Fibroblast of villous mesenchyme (primary cell): ENCODE data around the gene FAM237B. TPM values are rescaled to one million over a fixed set of nuclear protein-coding genes. Genes with fewer than 3 reads are reported as not detected.
A peak's percentile ranks its signal among the peaks of the same experiment; 100 is the strongest.
"Not testable (repeated sequence)": the region's sequence is repeated elsewhere in the genome, so short reads cannot be mapped to it uniquely, and the experiment has no call there.

Experiments
- DNase-seq: peaks from one replicate; pipeline ENCODE4 v3.0.0-alpha.2; 2010; ENCODE audit warnings: low read depth
- H3K4me3 ChIP-seq: 2 replicates; pipeline ENCODE4 v1.5.1; 2011; ENCODE audit warnings: low read depth, mild to moderate bottlenecking, low read length
- total RNA-seq: library from RNA; depleted of rRNA; stranded (reverse); fragments of >200 nt; gene quantifications from 2 replicates; pipeline ENCODE4 v1.2.3, GENCODE V29; 2012
- TF ChIP-seq, protein P1 (sequence below): IDR thresholded peaks from 2 replicates; pipeline ENCODE4 v1.5.1; 2012; ENCODE audit warnings: low read depth, mild to moderate bottlenecking, low read length; ENCODE audit not compliant: insufficient read depth

The FAM237B gene
- not detected in 2 replicates for total RNA-seq

DNA sequence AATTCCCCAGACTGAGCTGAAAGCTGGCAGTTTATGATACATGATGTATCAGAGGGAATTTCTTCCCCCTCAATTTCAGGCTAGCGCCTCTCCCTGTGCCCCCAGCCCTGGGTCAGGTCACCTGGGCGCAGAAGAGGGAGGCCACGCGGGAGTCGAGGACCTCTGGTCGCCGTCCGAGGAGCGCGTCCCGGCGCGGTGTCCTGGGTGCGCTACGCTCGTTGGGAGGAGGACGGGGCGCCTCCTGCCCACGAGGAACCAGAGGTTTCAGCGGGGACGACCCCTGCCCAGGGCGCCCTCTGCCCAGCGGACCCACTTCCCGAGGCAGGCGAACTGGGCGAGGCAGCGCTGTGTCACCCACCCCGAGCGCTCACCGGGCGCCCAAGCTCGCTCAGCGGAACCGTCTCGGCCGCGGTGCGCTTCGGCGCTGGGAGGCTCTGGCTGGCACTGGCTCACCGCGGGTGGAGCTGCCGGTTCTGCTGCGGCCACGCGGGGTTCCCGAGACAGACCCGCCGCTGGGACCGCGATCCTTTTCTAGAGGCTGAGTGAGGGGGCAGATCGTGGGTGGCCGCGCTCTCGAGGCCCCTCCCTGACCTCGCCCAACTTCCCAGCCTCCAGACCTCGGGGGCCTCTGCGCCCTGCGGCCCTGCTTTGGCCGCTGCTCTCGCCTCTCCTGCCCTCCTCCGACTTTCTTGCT, at the start of gene FAM237B:
TSS of gene FAM237B (minus strand) at position 504 of the 694 bp plus-strand sequence. CDS start 1,556 bp downstream, outside the sequence.
- peak; percentile 10 for DNase-seq

DNA sequence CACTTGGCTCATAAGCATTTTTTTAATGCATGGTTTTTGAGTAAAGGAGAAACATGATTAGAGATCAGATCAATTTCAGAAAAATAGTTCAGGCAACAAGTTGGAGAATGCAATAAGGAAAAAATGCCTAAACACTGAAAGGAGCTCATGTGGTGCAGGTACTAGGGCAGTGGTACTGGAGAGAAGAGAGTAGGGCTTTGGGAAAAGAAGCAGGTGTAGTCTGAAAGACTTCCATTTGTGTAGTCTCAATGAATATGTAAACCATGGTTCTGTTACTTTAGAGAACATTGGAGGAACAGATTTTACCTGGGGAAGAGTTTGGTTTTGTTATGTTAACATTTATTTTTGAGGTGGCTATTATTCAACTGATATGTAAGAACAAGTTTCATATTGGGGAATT, 30.9 kb upstream of the FAM237B start:
- TF ChIP-seq, protein P1, sequence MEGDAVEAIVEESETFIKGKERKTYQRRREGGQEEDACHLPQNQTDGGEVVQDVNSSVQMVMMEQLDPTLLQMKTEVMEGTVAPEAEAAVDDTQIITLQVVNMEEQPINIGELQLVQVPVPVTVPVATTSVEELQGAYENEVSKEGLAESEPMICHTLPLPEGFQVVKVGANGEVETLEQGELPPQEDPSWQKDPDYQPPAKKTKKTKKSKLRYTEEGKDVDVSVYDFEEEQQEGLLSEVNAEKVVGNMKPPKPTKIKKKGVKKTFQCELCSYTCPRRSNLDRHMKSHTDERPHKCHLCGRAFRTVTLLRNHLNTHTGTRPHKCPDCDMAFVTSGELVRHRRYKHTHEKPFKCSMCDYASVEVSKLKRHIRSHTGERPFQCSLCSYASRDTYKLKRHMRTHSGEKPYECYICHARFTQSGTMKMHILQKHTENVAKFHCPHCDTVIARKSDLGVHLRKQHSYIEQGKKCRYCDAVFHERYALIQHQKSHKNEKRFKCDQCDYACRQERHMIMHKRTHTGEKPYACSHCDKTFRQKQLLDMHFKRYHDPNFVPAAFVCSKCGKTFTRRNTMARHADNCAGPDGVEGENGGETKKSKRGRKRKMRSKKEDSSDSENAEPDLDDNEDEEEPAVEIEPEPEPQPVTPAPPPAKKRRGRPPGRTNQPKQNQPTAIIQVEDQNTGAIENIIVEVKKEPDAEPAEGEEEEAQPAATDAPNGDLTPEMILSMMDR: no peak
- DNase-seq: no peak

More for the DNA sequence above, at the start of gene FAM237B:
- TF ChIP-seq, protein P1: no peak
- H3K4me3 ChIP-seq: peak within 1 kb of the TSS; percentile 21

DNA sequence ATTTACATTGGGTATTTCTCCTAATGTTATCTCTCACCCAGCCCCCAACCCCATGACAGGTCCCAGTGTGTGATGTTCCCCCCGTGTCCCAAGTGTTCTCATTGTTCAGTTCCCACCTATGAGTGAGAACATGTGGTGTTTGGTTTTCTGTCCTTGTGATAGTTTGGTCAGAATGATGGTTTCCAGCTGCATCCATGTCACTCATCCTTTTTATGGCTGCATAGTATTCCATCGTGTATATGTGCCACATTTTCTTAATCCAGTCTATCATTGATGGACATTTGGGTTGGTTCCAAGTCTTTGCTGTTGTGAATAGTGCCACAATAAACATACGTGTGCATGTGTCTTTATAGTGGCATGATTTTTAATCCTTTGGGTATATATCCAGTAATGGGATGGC, 28.9 kb upstream of the FAM237B start:
- not testable (repeated sequence) for H3K4me3 ChIP-seq, DNase-seq

More for the DNA sequence above, 30.9 kb upstream of the FAM237B start:
- no peak overlapping the region for H3K4me3 ChIP-seq

DNA sequence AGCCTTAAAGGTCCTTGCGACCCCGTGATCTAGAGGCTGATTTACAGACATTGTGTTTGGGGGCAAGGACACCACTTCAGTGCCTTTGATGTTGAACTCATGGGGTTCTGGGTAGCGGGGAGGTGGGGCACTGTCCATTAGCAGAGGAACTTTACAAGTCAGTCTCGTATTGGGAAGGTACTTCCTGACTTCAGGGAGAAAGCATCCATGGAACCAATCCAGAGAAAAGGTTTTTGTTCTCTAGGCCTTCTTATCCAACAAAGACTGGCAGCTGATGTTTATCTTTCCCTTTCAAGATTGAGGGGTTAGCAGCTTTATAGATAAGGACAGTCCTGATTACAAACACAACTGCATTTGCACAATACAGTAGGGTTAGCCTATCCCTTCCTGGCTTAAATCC, 28.2 kb upstream of the FAM237B start:
- TF ChIP-seq, protein P1: no peak
- DNase-seq: no peak
- H3K4me3 ChIP-seq: no peak overlapping the region

DNA sequence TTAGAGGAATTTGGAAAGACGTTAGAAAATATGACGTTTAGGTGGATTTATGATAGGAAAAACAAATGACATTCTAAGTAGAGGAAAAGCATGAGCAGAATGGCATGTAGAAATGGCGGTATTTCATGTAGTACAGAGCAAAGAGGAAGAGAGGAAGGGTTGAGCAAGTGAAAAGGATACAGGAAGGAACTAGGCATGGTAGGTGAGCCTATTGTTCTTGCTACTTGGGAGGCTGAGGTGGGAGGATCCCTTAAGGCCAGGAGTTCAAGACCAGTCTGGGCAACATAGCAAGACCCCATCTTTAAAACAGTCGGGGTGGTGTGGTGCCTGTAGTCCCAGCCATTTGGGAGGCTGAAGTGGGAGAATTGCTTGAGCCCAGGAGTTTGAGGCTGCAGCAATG, 26.7 kb upstream of the FAM237B start:
- no peak overlapping the region for H3K4me3 ChIP-seq
- DNase-seq: no peak
- TF ChIP-seq, protein P1: no peak

DNA sequence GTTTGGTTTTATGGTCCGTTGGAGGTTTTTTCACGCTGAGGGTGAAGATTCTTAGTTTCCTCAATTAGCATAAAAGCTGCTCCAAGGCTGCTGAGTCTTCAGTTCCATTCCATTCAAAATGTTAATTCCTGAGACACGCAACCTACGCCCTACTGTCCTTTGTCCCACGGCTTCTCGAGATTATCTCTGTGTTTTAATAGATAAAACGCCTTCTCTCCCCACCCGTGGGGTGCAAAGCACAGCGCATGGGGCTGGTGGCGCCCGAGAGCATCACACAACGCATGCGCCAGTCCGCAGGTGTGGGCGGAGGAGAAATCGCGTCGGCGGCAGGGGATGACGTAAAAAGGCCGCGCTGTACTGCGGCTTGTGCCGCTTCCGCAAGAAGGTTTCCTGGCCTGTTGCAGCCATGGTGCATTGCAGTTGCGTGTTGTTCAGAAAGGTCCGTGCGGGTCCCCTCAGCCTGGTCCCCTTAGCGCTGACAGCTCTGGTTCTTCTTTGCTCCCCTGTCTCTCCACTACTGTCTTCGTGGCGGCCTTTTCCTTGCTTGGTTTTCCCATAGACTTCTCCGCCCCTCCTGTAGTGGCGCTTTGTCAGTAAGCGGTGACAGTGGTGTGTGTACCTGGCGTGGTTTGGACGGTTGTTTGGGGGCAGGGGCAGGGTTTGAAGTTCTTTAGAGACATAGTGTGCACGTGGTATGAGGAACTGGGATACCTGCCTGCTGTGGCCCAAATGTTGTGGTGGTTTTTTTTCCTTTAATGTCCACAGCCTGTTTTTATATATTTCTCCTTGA, 25.4 kb upstream of the FAM237B start, which contains the start of gene GTPBP10:
TSS of gene GTPBP10 (plus strand) at position 381 of the 790 bp plus-strand sequence. CDS start at position 407, 26 bp downstream.
- TF ChIP-seq, protein P1: peak; percentile 66
- peak; percentile 96 for DNase-seq
- peak within 1 kb of the TSS; percentile 99 for H3K4me3 ChIP-seq
